GM23248 (cell line): Measurements from ENCODE around the gene GCN1.

Source experiments
- EZH2 ChIP-seq: fragments of 200-600 bp; sonication (generic); IDR thresholded peaks from 2 replicates; pipeline ENCODE4 v1.6.1; 2018; ENCODE audit warnings: antibody characterized with exemption, mild to moderate bottlenecking; ENCODE audit not compliant: insufficient read depth, poor library complexity, severe bottlenecking
- EZH2phosphoT487 ChIP-seq: fragments of 200-600 bp; sonication (generic); IDR thresholded peaks from 2 replicates; pipeline ENCODE4 v1.6.1; 2018; ENCODE audit warnings: antibody characterized with exemption, moderate library complexity, mild to moderate bottlenecking, low read depth; ENCODE audit not compliant: insufficient read depth

- TF ChIP-seq EZH2 (no peak), EZH2phosphoT487 (no peak)
Measured at GRCh38 chr12:120095331-120095730, 99.2 kb downstream of the GCN1 start.
